RWPE2 (cell line): ENCODE measurements around the gene GTF3C2.
"Not testable (repeated sequence)": the region's sequence is repeated elsewhere in the genome, so short reads cannot be mapped to it uniquely, and the experiment has no call there.

Experiments
- ATAC-seq: fragments of 200-7000 bp; cut with Tn5 transposase; 3 replicates; pipeline ENCODE4 v1.9.1; 2021; ENCODE audit warnings: low read depth
- DNase-seq: peaks from one replicate; pipeline ENCODE4 v3.0.0-alpha.2; 2020; ENCODE audit warnings: low spot score
- H3K27ac ChIP-seq: fragments of 450-650 bp; 2 replicates; pipeline ENCODE4 v1.5.1; 2017; ENCODE audit warnings: mild to moderate bottlenecking; ENCODE audit not compliant: poor library complexity, severe bottlenecking
- H3K27me3 ChIP-seq: fragments of 250-450 bp; sonication (Bioruptor Pico); 2 replicates; pipeline ENCODE4 v1.5.1; 2021; ENCODE audit warnings: mild to moderate bottlenecking, moderate library complexity; ENCODE audit not compliant: insufficient read depth, poor library complexity, severe bottlenecking
- H3K36me3 ChIP-seq: fragments of 250-450 bp; sonication (Bioruptor Pico); 2 replicates; pipeline ENCODE4 v1.5.1; 2020; ENCODE audit warnings: low read depth, mild to moderate bottlenecking, moderate library complexity
- H3K4me1 ChIP-seq: fragments of 250-450 bp; sonication (Bioruptor Pico); 2 replicates; pipeline ENCODE4 v1.5.1; 2021; ENCODE audit warnings: mild to moderate bottlenecking, moderate library complexity; ENCODE audit not compliant: insufficient read depth, poor library complexity, severe bottlenecking
- H3K4me3 ChIP-seq: fragments of 250-450 bp; sonication (Bioruptor Pico); 2 replicates; pipeline ENCODE4 v1.5.1; 2021; ENCODE audit warnings: mild to moderate bottlenecking, moderate library complexity; ENCODE audit not compliant: severe bottlenecking
- H3K9me3 ChIP-seq: fragments of 250-450 bp; sonication (Bioruptor Pico); 2 replicates; pipeline ENCODE4 v1.5.1; 2021; ENCODE audit warnings: mild to moderate bottlenecking, moderate library complexity; ENCODE audit not compliant: severe bottlenecking
- CTCF ChIP-seq: fragments of 450-650 bp; IDR thresholded peaks from one replicate; pipeline ENCODE4 v1.5.1; 2017; ENCODE audit warnings: mild to moderate bottlenecking, moderate library complexity; ENCODE audit not compliant: poor library complexity, severe bottlenecking

Gene GTF3C2

GRCh38 chr2:27320958-27321543 is 35.5 kb downstream of the GTF3C2 start:
- peak overlapping the region; percentile 85 for H3K27ac ChIP-seq
- H3K27me3 ChIP-seq, result no peaks in the 10 kb centered on the region
- no peaks in the 10 kb centered on the region for H3K36me3 ChIP-seq
- TF ChIP-seq CTCF, result peak; percentile 80
- DNase-seq (peak; percentile 96), ATAC-seq (peak; percentile 85)
- H3K4me1 ChIP-seq, result peaks cover 13% of the 10 kb centered on the region
- H3K4me3 ChIP-seq, result no peak overlapping the region
- H3K9me3 ChIP-seq, result no peaks in the 10 kb centered on the region

- not testable (repeated sequence) for H3K9me3 ChIP-seq, H3K27me3 ChIP-seq, H3K27ac ChIP-seq
These were observed 36.7 kb downstream of the GTF3C2 start for GRCh38 chr2:27319839-27320238.

GRCh38 chr2:27316655-27317412 is 39.7 kb downstream of the GTF3C2 start:
- Histone ChIP-seq H3K4me1 (peaks cover 12% of the 10 kb centered on the region), H3K9me3 (no peaks in the 10 kb centered on the region), H3K4me3 (no peak overlapping the region), H3K36me3 (no peaks in the 10 kb centered on the region), H3K27ac (no peak overlapping the region), H3K27me3 (no peaks in the 10 kb centered on the region)
- no peak for TF ChIP-seq CTCF
- DNase-seq (no peak), ATAC-seq (no peak)

More at GRCh38 chr2:27319839-27320238, 36.7 kb downstream of the GTF3C2 start:
- not testable (repeated sequence) for H3K36me3 ChIP-seq, H3K4me3 ChIP-seq, ATAC-seq, DNase-seq
- H3K4me1 ChIP-seq, result peaks cover 13% of the 10 kb centered on the region

GRCh38 chr2:27315122-27315521 is 41.4 kb downstream of the GTF3C2 start:
- H3K4me1 ChIP-seq, result no peaks in the 10 kb centered on the region
- no peak overlapping the region for H3K27ac ChIP-seq
- TF ChIP-seq CTCF, result no peak
- H3K4me3 ChIP-seq, result no peak overlapping the region
- ATAC-seq (no peak), DNase-seq (no peak)
- H3K36me3 ChIP-seq, result no peaks in the 10 kb centered on the region
- no peaks in the 10 kb centered on the region for H3K27me3 ChIP-seq
- no peaks in the 10 kb centered on the region for H3K9me3 ChIP-seq

- no peaks in the 10 kb centered on the region for H3K36me3 ChIP-seq
- TF ChIP-seq CTCF, result no peak
These were observed 41.9 kb downstream of the GTF3C2 start for GRCh38 chr2:27314709-27315108.

More at GRCh38 chr2:27314709-27315108, 41.9 kb downstream of the GTF3C2 start:
- Histone ChIP-seq H3K4me3 (no peak overlapping the region), H3K27me3 (no peaks in the 10 kb centered on the region), H3K9me3 (no peaks in the 10 kb centered on the region), H3K27ac (no peak overlapping the region), H3K4me1 (no peaks in the 10 kb centered on the region)
- DNase-seq (no peak), ATAC-seq (no peak)
